Measurements from ENCODE around the gene MXRA7.

GRCh38 chr17:76742958-76743357 is 32.2 kb upstream of the MXRA7 start:
- no peak for TF ChIP-seq CTCF (IDR thresholded peaks at IDR 0.05)
- no peak for TF ChIP-seq POLR2A (IDR thresholded peaks at IDR 0.05)

All from transverse colon (tissue), 3 donors.